GM23338 (cell line): ENCODE data around the gene NR2C2. TPM values are rescaled to one million over a fixed set of nuclear protein-coding genes. Genes with fewer than 3 reads are reported as not detected.

ENCODE experiments used
- ATAC-seq: fragments of 200-7000 bp; cut with Tn5 transposase; 3 replicates; pipeline ENCODE4 v1.9.1; 2020
- DNase-seq: peaks from one replicate; pipeline ENCODE4 v3.0.0-alpha.2; 2015; ENCODE audit warnings: low spot score
- H2AFZ ChIP-seq: fragments of 200-600 bp; sonication (generic); 2 replicates; pipeline ENCODE4 v1.8.0; 2016; ENCODE audit warnings: antibody characterized with exemption, mild to moderate bottlenecking, moderate library complexity
- H3F3A ChIP-seq: fragments of 200-600 bp; sonication (generic); replicated peaks from 2 replicates; pipeline ENCODE4 v1.8.0; 2017; ENCODE audit warnings: antibody characterized with exemption, mixed run types, low read depth
- H3K27ac ChIP-seq: fragments of 200-600 bp; sonication (generic); 2 replicates; pipeline ENCODE4 v1.6.1; 2016; ENCODE audit warnings: low read depth
- H3K27me3 ChIP-seq: fragments of 200-600 bp; sonication (generic); 2 replicates; pipeline ENCODE4 v1.8.0; 2016; ENCODE audit warnings: mild to moderate bottlenecking, mixed run types, moderate library complexity; ENCODE audit not compliant: insufficient read depth
- H3K36me3 ChIP-seq: fragments of 200-600 bp; sonication (generic); 2 replicates; pipeline ENCODE4 v1.8.0; 2016; ENCODE audit warnings: mild to moderate bottlenecking; ENCODE audit not compliant: insufficient read depth
- H3K4me1 ChIP-seq: fragments of 200-600 bp; sonication (generic); 2 replicates; pipeline ENCODE4 v1.8.0; 2016; ENCODE audit warnings: mild to moderate bottlenecking, moderate library complexity; ENCODE audit not compliant: insufficient read depth
- H3K4me2 ChIP-seq: fragments of 200-600 bp; sonication (generic); 2 replicates; pipeline ENCODE4 v1.7.1; 2017; ENCODE audit warnings: mixed run types
- H3K4me3 ChIP-seq: fragments of 200-600 bp; sonication (generic); 2 replicates; pipeline ENCODE4 v1.6.1; 2016; ENCODE audit warnings: mixed run types
- H3K79me2 ChIP-seq: fragments of 200-600 bp; sonication (generic); replicated peaks from 2 replicates; pipeline ENCODE4 v1.8.0; 2017; ENCODE audit warnings: mild to moderate bottlenecking; ENCODE audit not compliant: insufficient read depth
- H3K9me2 ChIP-seq: fragments of 200-600 bp; sonication (generic); 2 replicates; pipeline ENCODE4 v1.8.0; 2017; ENCODE audit not compliant: insufficient read depth
- H4K20me1 ChIP-seq: fragments of 200-600 bp; sonication (generic); replicated peaks from 2 replicates; pipeline ENCODE4 v1.8.0; 2017; ENCODE audit warnings: mild to moderate bottlenecking; ENCODE audit not compliant: insufficient read depth
- H3K27ac Mint-ChIP-seq: 2 replicates; pipeline ENCODE4 v1.8.0; 2020; ENCODE audit warnings: inconsistent platforms, mild to moderate bottlenecking, moderate library complexity, mixed read lengths
- H3K27me3 Mint-ChIP-seq: 3 replicates; pipeline ENCODE4 v1.8.0; 2022; ENCODE audit warnings: low read depth, mild to moderate bottlenecking, moderate library complexity, mixed read lengths, inconsistent platforms; ENCODE audit not compliant: insufficient read depth, poor library complexity
- H3K36me3 Mint-ChIP-seq: 3 replicates; pipeline ENCODE4 v1.8.0; 2021; ENCODE audit warnings: low read depth, mild to moderate bottlenecking, inconsistent platforms, moderate library complexity, mixed read lengths
- H3K4me1 Mint-ChIP-seq: 3 replicates; pipeline ENCODE4 v1.8.0; 2020; ENCODE audit warnings: mild to moderate bottlenecking, inconsistent platforms, mixed read lengths
- H3K4me3 Mint-ChIP-seq: 3 replicates; pipeline ENCODE4 v1.8.0; 2021; ENCODE audit warnings: moderate library complexity, mild to moderate bottlenecking, inconsistent platforms, mixed read lengths
- H3K9me3 Mint-ChIP-seq: 3 replicates; pipeline ENCODE4 v1.8.0; 2020; ENCODE audit warnings: moderate library complexity, mild to moderate bottlenecking, inconsistent platforms, mixed read lengths
- CREB1 ChIP-seq: fragments of 250-450 bp; sonication (Bioruptor Pico); IDR thresholded peaks from 2 replicates; pipeline ENCODE4 v1.5.0; 2020; ENCODE audit warnings: low read depth, mild to moderate bottlenecking, moderate library complexity
- EZH2 ChIP-seq: fragments of 200-600 bp; sonication (generic); IDR thresholded peaks from one replicate; pipeline ENCODE4 v1.8.0; 2017; ENCODE audit warnings: antibody characterized with exemption, mild to moderate bottlenecking, low read depth; ENCODE audit not compliant: unreplicated experiment
- EZH2phosphoT487 ChIP-seq: fragments of 200-600 bp; sonication (generic); IDR thresholded peaks from one replicate; pipeline ENCODE4 v1.8.1; 2018; ENCODE audit warnings: antibody characterized with exemption; ENCODE audit not compliant: unreplicated experiment
- JUNB ChIP-seq: IDR thresholded peaks from one replicate; pipeline ENCODE4 v1.6.1; 2016; ENCODE audit warnings: antibody characterized with exemption; ENCODE audit not compliant: unreplicated experiment
- POLR2AphosphoS5 ChIP-seq: IDR thresholded peaks from 2 replicates; pipeline ENCODE4 v1.6.1; 2016; ENCODE audit warnings: antibody characterized with exemption, low read depth
- STAT1 ChIP-seq: IDR thresholded peaks from one replicate; pipeline ENCODE4 v1.6.1; 2016; ENCODE audit warnings: antibody characterized with exemption; ENCODE audit not compliant: unreplicated experiment
- ZNF331 ChIP-seq: fragments of 250-450 bp; sonication (Bioruptor Pico); IDR thresholded peaks from 2 replicates; pipeline ENCODE4 v1.5.0; 2020; ENCODE audit warnings: low read depth, mild to moderate bottlenecking, moderate library complexity
- ZNF462 ChIP-seq: fragments of 250-450 bp; sonication (Bioruptor Pico); IDR thresholded peaks from 2 replicates; pipeline ENCODE4 v1.5.0; 2020; ENCODE audit warnings: mild to moderate bottlenecking, moderate library complexity
- polyA plus RNA-seq: library from polyadenylated mRNA; unstranded; fragments of >200 nt; fragmentation: Nextera tagmentation; extraction: Ambion mirVana; gene quantifications from 2 replicates; pipeline ENCODE4 v1.2.1, GENCODE V29; 2016
- total RNA-seq: library from RNA; depleted of rRNA; stranded (reverse); fragments of >200 nt; shearing (Covaris generic); gene quantifications from 2 replicates; pipeline ENCODE4 v1.2.3, GENCODE V29; 2014
- TF ChIP-seq, protein P1 (sequence below): IDR thresholded peaks from 2 replicates; pipeline ENCODE4 v1.6.1; 2016; ENCODE audit warnings: antibody characterized with exemption
- TF ChIP-seq, protein P2 (sequence below), 2 experiments: fragments of 200-600 bp in 1 of 2; sonication (generic) in 1 of 2; conservative IDR thresholded peaks; 2 replicates each; pipeline versions ENCODE4 v1.5.1 to v1.6.1; 2016 to 2017; ENCODE audit warnings: antibody characterized with exemption in 2 of 2, low read depth in 2 of 2, mild to moderate bottlenecking in 2 of 2, moderate library complexity in 1 of 2

NR2C2 gene
- total and polyA plus RNA-seq, 2 experiments from 2014 or later: 12.0 to 57.2 TPM

DNA sequence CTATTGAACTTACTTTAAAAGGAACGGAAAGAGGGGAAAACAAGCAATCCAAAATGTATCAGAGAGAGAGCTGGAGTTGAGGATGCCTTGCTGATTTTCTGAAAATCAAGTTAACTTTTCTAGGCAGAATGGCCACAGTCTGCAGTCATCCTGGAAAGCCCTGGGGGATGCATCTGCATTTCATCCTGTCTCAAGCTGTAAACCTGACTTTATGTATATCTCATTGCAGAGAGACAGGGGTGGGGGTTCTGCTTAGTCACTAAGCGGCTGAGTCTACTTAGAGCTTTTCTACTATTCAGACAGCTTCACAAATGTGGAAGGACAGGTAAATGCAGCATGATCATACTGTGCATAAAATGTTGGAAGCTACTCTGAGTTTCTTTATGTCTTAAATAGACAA is 76.3 kb downstream of the NR2C2 start:
- no peak overlapping the region for H3K4me3 ChIP-seq
- no peaks in the 10 kb centered on the region for H3K9me2 ChIP-seq
- no peaks in the 10 kb centered on the region for H3K27me3 ChIP-seq
- H3K4me1 ChIP-seq: peaks cover 7% of the 10 kb centered on the region
- H4K20me1 ChIP-seq: peaks cover 16% of the 10 kb centered on the region
- Mint-ChIP-seq H3K27ac (no peak overlapping the region), H3K27me3 (peaks cover 6% of the 10 kb centered on the region), H3K4me1 (peaks cover 15% of the 10 kb centered on the region), H3K36me3 (peaks cover 81% of the 10 kb centered on the region), H3K9me3 (no peaks in the 10 kb centered on the region), H3K4me3 (no peak overlapping the region)
- no peak overlapping the region for H2AFZ ChIP-seq
- ATAC-seq: no peak
- TF ChIP-seq ZNF462 (CRISPR knock-in tag) (no peak), STAT1 (no peak), JUNB (no peak), POLR2AphosphoS5 (no peak), ZNF331 (no peak), EZH2 (no peak), EZH2phosphoT487 (no peak), CREB1 (CRISPR knock-in tag) (no peak)
- TF ChIP-seq, protein P1, sequence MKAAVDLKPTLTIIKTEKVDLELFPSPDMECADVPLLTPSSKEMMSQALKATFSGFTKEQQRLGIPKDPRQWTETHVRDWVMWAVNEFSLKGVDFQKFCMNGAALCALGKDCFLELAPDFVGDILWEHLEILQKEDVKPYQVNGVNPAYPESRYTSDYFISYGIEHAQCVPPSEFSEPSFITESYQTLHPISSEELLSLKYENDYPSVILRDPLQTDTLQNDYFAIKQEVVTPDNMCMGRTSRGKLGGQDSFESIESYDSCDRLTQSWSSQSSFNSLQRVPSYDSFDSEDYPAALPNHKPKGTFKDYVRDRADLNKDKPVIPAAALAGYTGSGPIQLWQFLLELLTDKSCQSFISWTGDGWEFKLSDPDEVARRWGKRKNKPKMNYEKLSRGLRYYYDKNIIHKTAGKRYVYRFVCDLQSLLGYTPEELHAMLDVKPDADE: no peak
- TF ChIP-seq, protein P2, sequence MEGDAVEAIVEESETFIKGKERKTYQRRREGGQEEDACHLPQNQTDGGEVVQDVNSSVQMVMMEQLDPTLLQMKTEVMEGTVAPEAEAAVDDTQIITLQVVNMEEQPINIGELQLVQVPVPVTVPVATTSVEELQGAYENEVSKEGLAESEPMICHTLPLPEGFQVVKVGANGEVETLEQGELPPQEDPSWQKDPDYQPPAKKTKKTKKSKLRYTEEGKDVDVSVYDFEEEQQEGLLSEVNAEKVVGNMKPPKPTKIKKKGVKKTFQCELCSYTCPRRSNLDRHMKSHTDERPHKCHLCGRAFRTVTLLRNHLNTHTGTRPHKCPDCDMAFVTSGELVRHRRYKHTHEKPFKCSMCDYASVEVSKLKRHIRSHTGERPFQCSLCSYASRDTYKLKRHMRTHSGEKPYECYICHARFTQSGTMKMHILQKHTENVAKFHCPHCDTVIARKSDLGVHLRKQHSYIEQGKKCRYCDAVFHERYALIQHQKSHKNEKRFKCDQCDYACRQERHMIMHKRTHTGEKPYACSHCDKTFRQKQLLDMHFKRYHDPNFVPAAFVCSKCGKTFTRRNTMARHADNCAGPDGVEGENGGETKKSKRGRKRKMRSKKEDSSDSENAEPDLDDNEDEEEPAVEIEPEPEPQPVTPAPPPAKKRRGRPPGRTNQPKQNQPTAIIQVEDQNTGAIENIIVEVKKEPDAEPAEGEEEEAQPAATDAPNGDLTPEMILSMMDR (conservative IDR thresholded peaks at IDR 0.05; ENCODE audit: low read depth in 2 of 2): no peak
- H3K36me3 ChIP-seq: peaks cover 70% of the 10 kb centered on the region
- no peak overlapping the region for H3K4me2 ChIP-seq
- H3K27ac ChIP-seq: no peak overlapping the region
- H3F3A ChIP-seq: no peaks in the 10 kb centered on the region
- no peak for DNase-seq
- no peaks in the 10 kb centered on the region for H3K79me2 ChIP-seq
